NCI-H2107 (cell line): ENCODE results near the gene ZNF747.

Source experiments
- DNase-seq: peaks from one replicate; lab custom pipeline; 2025; lab: John Stamatoyannopoulos, UW

ZNF747 gene

DNA sequence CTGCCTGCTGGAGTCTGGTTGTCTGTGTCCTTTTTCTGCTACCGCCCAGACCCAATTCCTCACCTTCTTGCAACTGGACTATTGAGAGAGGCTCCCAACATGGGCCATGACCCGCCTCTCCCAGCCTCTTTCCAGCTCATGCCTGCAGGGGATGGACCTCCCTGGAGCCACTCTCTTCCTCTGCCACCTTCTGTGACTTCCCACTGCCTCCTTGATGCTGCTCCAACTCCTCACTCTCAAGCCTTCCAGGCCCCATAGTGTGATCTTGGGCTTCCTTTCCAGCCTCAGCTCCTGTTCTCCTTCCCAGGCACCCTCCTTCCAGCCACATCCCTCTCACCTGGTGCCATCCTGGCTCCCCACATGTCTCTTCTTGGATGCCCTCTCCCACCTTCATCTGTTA is 19.4 kb downstream of the ZNF747 start:
- no peak for DNase-seq

DNA sequence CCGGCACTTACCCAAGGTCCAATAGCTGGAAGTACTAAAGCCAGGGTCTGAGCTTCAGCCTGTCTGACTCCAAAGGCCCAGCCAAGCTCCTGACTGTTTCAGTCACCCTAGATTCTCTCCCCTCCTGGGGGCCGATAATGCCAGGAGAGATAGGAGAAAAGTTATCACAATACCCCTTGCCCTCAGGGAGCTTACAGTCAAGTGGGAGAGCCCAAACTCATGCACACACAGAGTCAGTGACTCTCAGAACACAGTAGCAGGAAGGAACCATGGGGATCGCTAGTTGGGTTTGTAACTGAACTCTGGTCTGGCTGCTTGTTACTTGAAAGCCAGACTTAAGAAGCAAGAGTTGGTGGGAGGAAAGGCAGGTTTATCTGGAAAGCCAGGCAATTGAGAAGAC is 23.1 kb downstream of the ZNF747 start:
- DNase-seq = no peak

DNA sequence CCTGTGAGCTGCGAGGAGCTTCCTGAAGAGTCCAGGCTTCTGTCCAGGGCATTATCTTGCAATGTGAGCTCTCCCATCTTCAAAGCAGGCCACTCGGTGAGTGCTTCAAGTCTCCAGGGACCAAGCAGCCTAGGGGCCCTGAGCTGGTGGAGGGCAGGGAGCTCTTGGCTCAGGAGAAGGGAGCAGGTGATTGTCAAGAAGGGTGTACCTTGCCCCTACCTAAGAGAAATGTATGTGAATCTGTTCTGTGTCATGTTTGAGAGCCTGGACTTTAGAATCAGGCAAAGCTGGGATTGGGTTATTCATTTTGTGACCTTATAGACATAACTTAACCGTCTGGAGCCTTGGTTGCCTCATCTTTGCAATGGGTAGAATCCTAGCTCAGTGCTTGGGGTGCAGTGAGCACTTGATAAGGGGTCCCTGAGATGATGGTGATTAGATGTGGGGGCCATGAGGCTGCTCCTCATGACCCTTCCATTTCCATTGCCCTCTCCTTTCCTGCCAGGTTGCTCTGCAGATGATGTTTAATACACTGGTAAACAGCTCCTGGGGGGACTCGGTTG is 24.2 kb downstream of the ZNF747 start:
- DNase-seq = no peak

DNA sequence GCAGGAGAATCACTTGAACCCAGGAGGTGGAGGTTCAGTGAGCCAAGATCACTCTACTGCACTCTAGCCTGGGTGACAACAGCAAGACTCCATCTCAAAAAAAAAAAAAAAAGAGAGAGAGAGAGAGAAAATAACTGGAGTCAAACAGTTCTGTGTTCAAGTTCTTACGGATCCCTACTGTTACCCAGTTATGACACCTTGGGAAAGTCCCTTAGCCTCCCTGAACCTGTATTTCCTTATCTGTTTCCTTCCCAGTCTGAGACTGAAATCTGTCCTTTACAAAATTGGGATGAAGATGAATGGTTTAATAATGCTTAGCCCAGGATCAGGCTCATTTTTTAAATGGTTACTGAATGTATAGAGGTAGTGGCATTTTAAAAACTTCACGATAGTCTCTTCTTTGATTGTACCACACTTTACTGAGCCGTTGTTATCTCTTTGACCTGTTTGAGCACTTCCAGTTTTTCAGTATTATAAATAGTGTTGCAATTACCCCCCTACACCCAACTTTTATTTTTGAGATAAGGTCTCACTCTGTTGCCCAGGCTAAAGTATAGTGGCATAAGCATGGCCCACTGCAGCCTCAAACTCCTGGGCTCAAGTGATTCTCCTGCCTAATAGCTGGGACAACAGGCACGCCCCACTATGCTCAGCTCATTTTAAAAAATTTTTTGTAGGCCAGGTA is 25.4 kb downstream of the ZNF747 start:
- no peak for DNase-seq

DNA sequence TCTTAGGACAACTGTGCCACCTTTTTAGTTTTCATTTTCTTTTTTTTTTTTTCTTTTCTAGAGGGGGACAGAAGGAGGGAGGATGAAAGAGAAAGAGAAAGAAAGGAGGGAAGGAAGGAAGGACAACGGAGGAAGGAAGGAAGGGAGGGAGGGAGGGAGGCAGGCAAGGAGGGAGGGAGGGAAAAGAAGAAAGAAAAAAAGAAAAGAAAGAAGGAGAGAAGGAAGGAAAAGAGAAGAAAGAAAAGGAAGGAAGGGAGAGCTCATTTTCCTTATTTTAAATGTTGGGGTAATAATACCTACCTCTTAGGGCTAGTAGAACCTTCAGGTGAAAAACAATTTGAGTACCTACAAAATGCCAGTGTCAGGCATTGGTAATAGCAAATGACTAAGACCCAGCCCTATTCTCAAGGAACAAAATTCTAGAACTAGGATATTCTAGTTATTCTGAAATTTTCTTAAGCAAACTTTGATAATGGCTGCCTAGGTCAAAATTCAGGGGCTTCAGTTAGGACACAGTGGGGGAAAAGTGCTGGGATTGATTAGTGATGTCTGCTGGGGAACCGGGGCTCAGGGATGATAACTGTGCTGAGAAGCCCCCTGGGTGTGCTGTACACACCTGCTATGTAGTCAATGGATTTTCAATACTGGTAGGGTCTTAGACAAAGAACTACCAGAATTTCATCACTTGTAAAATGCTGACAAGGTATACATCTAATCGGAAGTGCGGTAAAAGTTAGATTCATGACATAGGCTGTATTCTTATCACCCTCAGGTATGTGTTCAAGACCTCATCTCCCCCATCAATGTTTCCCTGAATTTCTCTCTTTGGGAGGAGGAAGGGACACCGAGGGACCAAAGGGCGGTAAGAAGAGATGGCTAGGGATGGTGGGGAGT is 31.0 kb downstream of the ZNF747 start:
- no peak for DNase-seq

DNA sequence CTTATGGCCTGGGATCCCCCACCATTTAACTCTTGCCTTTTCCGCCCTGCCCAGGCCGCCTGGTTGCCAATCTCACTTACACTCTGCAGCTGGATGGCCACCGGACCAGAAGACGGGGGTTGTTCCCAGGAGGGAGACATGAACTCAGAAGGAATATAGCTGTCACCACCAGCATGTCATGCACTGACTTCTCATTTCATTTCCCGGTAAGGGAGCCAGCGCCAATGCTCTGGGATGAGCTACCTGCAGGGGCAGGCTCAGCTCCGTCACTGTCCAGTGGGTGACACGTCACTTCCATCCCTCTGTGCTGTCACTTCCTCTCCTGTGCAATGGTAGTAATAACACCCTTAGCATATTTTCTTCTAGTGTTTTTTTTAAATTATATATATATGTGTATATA is 35.4 kb downstream of the ZNF747 start:
- DNase-seq = no peak

DNA sequence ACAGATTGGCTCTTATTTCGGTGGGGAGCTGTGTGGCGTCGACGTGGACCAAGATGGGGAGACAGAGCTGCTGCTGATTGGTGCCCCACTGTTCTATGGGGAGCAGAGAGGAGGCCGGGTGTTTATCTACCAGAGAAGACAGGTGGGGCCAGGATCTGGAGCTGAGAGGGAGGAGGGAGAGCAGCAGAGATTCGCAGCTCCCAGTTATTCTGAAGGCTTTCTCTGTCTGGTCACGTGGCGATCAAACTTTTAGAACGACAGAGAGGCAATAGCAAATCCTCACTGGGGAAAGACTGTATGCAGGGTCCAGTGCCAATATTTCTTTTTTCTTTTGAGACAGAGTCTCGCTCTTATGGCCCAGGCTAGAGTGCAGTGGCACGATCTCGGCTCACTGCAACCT is 39.9 kb downstream of the ZNF747 start:
- DNase-seq = no peak

DNA sequence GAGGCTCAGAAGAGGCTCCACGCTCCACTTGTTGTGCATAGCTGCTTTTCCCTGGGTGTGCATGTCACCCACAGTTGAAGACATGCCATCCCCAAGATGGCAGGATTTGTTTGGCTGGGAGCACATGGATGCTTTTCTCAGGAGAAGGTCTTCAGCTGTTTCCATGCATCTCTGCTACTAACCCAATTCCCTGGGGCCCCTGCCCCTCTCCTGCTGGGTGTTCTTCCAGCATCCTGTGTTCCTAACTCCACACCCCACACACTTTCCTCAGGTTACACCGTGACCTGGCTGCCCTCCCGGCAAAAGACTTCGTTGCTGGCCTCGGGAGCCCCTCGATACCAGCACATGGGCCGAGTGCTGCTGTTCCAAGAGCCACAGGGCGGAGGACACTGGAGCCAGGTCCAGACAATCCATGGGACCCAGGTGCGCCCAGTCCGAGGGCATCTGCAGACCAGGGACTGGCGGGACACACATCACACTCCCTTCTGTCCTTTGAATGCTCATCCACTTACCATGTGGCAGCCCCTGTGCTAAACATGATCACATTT is 40.6 kb downstream of the ZNF747 start:
- no peak for DNase-seq

DNA sequence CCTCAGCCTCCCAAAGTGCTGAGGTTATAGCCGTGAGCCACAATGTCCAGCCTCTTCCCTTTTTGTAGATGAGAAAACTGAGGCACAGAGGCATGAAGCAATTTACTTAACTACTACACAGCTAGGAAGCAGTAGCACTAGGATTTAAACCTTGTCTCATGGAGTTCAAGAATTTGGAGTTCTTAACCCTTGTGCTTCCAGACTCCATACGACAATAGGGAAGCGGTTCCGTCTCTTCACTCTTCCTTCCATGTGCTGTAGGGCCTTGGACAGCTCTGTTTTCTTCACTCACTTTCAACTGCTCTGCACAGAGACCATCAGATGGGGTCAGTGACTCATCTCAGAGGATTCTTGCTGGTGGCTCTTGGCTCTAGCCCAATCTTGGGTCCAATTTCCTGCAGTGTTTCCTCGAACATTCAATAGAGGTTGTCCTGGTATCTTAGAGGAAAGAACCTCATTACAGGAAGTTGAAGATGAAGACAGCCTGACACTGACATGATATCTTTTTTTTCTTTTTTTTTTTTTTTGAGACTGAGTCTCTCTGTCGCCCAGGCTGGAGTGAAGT is 42.8 kb downstream of the ZNF747 start:
- DNase-seq = no peak

DNA sequence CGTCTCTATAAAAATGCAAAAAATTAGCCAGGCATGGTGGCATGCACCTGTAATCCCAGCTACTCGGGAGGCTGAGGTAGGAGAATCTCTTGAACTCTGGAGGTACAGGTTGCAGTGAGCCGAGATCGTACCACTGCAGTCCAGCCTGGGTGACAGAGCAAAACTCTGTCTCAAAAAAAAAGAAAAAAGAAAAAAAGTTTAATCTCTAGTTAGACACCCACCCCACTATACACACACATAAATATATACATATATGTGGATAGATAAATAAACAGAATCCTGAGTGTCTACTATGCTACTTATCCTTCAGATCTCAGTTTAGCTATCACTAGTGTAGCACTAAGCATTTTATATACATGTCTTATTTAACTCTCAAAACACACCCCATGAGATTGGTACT is 43.4 kb downstream of the ZNF747 start:
- DNase-seq = no peak

DNA sequence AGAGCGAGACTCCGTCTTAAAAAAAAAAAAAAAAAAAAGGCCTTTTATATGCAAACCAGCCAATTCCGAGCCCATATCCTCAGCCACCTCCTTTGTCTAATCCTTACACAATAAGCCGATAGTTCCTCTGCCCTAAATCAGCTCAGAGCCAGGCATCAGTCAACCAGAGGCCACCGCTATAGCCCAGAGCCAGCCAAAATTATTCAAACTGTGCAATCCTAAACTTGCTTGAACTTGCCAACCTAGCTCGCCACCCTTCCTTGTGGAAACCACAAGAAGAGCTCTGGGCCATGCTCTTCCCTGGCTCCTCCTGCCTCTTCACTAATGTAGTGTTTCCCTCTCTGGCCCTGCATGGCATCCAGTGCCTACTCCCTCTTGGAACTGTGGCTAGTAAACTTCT is 44.4 kb downstream of the ZNF747 start:
- no peak for DNase-seq

DNA sequence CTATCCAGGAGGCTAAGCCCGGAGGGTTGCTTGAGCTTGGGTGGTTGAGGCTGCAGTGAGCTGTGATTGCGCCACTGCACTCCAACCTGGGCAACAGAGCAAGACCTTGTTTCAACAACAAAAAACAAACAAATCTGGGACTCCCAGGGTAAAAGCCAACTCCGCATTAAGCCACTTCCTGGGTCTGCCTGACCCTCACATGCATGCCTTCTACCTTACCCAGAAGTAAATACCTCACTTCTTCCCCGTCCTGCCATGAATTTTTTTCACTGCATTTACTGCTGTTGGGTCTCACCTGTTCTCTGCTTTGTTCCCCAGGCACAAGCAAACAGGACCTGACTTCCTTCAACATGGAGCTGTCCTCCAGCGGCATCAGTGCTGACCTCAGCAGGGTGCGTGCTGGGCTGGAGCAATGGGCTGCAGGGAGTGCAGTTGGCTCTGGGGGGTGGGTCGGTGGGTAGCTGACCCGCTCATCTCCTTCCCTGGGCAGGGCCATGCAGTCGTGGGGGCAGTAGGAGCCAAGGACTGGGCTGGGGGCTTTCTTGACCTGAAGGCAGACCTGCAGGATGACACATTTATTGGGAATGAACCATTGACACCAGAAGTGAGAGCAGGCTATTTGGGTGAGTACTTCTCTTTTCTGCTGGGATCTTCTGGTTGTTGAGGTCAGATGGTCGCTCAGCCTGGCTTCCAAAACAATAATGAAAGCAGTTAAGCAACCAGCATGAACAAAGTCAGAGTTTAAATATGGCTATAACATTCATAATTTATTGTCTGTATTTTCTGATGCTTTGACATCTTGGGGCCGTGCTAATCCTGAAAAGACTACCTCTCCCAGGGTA is 45.7 kb downstream of the ZNF747 start:
- no peak for DNase-seq

DNA sequence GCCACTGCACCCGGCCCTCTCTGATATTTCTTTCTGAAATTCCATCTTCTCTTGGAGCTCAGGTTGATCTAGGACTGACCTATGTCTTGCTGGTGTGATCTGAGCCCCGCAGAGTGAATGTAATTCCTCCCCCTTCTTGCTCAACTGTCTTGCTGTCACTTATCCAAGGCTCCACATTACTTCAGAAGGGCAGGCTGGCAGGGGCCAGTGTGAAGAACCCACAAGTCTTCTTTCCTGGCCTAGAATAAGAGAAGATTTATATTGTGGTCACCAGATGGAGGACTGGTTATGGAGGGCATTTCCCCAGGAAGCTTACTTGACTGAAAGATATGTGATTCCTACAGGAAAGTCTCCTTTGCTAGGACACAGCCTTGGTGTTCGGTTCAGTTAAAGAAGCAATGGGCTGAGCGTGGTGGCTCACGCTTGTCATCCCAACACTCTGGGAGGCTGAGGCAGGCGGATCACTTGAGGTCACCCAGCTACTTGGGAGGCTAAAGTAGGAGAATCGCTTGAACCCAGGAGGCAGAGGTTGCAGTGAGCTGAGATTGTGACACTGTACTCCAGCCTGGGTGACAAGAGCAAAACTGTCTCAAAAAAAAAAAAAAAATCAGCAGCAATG is 48.7 kb downstream of the ZNF747 start:
- no peak for DNase-seq

DNA sequence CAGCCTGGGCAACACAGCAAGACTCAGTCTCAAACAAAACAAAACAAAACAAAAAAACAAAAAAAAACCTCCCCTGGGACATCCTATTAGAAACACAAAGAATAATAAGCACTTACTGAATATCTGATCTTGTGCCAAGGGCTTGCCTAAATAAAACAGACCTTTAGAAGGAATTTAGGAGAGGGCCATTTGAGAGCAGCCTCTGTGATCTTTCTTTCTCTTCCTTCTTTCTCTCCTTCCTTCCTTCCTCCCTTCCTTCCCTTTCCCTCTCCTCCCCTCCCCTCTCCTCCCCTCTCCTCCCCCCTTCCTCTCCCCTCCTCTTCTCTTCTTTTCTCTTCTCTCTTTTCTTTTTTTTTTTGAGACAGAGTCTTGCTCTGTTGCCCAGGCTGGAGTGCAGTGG is 49.8 kb downstream of the ZNF747 start:
- no peak for DNase-seq

DNA sequence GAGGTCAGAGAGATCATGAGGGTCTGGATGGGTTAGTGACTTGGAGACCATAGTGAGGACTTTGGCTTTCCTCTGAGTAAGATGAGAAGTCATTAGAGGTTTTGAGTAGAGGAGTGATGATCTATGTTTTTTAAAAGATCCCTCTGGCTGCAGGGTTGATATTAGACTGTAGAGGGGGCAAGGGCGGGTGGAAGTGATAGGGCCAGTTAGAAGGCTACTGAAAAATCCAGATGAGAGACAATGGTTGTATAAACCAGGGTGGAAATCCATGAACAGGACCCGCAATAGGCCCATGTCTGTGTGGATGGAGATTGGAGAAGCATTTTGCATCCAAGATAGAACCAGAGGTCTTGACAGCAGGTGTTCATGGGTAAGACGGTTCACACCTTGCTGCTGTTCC is 52.3 kb downstream of the ZNF747 start:
- DNase-seq = no peak

DNA sequence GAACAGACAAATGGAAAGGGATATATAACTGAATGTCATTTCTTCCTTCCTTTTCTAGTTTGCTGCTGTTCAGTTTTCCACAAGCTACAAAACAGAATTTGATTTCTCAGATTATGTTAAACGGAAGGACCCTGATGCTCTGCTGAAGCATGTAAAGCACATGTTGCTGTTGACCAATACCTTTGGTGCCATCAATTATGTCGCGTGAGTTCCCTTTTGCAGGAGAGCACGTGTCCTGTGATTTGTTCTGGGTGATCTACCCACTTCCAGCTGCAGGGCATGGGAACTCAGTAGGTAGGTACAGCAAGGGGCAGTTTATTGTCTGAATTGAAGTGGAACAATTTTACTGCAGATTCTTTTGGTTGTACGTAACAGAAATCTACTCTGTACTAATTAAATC is 53.3 kb downstream of the ZNF747 start:
- DNase-seq = no peak
